Fibroblast of the aortic adventitia (primary cell): ENCODE results near the gene ILDR1. TPM values are rescaled to one million over a fixed set of nuclear protein-coding genes. Genes with fewer than 3 reads are reported as not detected.

ENCODE experiments used
- DNase-seq: peaks from one replicate; pipeline ENCODE4 v3.0.0-alpha.2; 2010; ENCODE audit warnings: low read depth
- H3K4me3 ChIP-seq: 2 replicates; pipeline ENCODE4 v1.5.1; 2011; ENCODE audit warnings: low read depth, mild to moderate bottlenecking, control low read depth, low read length, moderate library complexity
- total RNA-seq: library from RNA; depleted of rRNA; stranded (reverse); fragments of >200 nt; gene quantifications from 2 replicates; pipeline ENCODE4 v1.2.3, GENCODE V29; 2012; ENCODE audit warnings: low replicate concordance
- TF ChIP-seq, protein P1 (sequence below): IDR thresholded peaks from 2 replicates; pipeline ENCODE4 v1.5.1; 2011; ENCODE audit warnings: mild to moderate bottlenecking, low read length, control low read depth, inconsistent platforms; ENCODE audit not compliant: insufficient read depth

The ILDR1 gene
- total RNA-seq, 1 donor, result not detected

DNA sequence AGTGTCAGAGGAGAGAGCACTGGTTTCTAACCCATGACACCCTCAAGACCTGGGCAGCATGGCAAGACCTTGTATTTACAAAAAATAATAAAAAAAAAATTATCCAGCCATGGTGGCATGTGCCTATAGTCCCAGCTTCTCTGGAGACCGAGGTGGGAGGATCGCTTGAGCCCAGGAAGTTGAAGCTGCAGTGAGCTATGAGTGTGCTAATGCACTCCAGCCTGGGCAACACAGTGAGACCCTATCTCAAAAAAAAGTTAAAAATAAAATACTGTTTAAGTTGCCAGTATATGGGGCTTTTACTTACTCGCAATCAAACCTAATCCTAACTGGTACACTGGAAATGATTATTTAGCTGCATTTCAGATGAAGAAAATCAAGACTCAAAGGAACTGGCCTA lies 20.2 kb downstream of the ILDR1 start:
- no peak overlapping the region for H3K4me3 ChIP-seq
- TF ChIP-seq, protein P1, sequence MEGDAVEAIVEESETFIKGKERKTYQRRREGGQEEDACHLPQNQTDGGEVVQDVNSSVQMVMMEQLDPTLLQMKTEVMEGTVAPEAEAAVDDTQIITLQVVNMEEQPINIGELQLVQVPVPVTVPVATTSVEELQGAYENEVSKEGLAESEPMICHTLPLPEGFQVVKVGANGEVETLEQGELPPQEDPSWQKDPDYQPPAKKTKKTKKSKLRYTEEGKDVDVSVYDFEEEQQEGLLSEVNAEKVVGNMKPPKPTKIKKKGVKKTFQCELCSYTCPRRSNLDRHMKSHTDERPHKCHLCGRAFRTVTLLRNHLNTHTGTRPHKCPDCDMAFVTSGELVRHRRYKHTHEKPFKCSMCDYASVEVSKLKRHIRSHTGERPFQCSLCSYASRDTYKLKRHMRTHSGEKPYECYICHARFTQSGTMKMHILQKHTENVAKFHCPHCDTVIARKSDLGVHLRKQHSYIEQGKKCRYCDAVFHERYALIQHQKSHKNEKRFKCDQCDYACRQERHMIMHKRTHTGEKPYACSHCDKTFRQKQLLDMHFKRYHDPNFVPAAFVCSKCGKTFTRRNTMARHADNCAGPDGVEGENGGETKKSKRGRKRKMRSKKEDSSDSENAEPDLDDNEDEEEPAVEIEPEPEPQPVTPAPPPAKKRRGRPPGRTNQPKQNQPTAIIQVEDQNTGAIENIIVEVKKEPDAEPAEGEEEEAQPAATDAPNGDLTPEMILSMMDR, result no peak
- no peak for DNase-seq

DNA sequence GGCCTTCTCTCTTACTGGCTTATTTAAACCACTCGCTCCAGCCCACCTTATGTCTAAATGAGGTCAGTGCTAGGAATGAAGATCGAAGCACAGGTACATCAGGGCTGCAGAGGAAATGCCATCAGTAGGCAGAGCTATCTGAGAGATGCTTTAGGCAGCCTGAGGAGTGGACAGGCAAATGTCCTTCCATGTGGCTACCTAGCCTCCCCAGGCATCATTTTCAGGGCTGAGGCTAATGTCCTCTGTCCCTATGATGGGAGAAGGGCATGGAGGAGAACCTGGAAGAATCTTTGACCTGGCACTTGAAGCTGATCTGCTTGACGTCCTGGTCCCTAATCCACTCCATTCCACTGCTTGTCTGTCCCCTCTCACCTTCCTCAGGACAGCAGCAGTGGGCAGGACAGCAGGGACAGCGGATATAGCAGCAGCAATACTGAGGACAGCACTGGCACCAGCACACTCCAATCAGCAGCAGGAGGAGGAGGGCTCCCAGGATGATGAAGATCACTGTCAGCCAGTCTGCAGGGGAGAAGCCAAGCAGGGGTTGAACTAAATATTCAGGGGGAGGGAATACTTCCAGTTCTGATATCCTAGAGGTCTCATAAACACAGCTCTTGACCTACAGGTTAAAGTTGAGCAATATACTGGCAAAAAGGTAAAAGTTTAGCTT lies 21.0 kb downstream of the ILDR1 start:
- no peak for DNase-seq
- TF ChIP-seq, protein P1, result no peak
- H3K4me3 ChIP-seq, result no peak overlapping the region

DNA sequence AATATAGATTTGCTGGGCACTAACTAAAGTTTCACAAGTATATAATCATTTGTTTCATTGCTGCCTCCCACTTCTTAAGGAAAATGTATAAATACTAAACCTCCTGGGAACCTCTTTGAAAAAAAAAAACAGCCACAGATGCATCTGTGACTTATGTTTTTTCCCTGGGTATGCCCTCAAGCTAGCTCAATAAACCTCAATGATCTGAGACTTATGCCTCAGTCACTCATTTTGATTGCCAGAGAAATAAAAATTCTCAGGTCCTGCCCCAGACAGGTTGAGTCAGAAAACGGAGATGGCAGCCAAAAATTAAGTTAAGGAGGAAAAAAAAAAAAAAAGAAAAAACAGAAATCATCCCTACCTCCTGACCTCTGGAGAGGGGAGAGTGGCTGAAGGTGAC lies 22.1 kb downstream of the ILDR1 start:
- H3K4me3 ChIP-seq, result no peak overlapping the region
- no peak for DNase-seq
- TF ChIP-seq, protein P1, result no peak

DNA sequence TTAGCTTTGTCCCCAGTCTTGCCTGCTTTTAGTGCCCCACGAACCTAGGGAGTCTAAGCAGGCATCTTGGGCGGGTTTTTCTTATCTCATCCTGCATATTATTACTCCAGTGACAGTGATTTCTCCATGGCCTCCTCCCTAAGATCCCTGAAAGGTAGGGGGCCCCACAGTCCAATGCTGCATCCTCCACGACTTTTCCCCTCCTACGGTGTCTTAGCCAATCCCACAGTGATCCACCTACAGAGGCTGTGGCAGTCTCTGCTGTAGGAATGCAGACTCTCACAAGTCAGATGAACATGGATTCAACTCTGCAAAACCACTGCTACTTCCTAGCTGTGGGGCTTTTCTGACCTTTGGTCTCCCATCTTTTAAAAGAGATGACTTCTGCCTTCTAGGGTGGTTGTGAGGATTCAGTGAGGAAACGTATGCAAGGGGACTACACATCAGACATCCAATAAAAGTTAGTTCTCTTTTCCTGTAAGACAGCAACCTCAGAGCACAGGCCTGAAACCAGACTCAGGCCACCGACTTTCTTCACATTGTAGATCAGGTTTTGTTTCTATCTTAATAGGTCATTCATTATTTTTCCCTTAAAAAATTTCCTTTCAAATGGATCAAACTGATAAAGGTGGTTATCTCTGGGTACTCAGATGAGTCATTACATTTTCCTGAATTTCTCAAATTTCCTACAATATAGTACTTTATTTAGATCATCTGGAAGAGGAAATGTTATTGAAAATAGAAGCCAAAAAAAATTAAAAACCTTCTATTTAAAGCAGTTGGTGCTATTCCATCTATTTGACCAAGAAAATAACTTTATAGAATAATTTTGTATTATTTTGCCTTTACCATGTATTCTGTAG lies 23.2 kb downstream of the ILDR1 start:
- DNase-seq, result peak; percentile 5
- H3K4me3 ChIP-seq, result no peak overlapping the region
- TF ChIP-seq, protein P1, result no peak

DNA sequence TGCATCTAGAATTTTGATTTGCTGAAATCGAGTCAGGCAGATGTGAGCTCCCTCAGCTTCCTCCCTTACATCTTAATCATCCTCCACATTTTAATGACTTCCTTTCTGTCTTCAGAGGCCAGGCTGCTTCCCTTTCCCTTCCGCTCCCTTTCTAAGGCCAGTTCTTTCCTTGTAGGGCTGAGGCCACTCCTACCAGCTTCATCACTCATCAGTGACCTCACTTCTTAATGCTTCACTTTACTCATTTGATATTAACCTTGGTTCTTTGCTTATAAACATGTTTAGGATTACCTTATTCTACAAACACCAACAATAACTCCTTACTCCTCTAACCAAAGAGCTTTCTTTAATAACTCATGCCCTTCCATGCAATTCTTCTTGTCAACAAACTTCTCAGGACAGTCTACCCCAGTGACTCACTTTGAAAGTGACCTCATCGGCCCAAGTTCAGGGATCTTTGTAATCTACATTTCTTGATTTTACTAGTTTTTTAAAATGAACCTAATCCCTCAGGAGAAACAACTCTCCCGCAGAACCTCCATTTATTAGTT lies 23.9 kb downstream of the ILDR1 start:
- DNase-seq, result peak; percentile 16
- H3K4me3 ChIP-seq, result no peak overlapping the region
- TF ChIP-seq, protein P1, result no peak

DNA sequence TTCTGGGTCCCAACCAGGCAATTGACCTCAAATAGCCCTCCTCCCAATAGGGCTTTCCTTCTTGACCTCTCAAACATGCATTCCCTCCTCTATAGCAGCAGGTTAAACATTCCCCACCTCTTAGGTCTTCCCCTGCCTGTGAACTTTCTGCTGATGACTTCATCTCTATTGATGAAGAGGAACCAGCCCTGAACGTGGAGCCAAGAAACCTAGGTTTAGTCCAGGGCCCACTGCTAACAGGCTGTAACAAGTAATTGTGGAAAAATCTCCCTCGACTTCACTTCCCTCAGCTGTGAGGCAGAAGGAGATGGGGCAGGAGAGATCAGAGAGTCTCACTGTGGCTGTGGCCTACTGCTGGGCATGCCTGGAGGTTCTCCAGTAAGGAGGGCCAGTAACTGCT lies 24.7 kb downstream of the ILDR1 start:
- H3K4me3 ChIP-seq, result no peak overlapping the region
- TF ChIP-seq, protein P1, result no peak
- no peak for DNase-seq
